ENCODE measurements around the gene MEGF10. TPM values are rescaled to one million over a fixed set of nuclear protein-coding genes. Genes with fewer than 3 reads are reported as not detected.
"Not testable (repeated sequence)": the region's sequence is repeated elsewhere in the genome, so short reads cannot be mapped to it uniquely, and the experiment has no call there.

Gene MEGF10
- total and polyA plus RNA-seq, 10 of the 15 experiments (the other 5 are each of a cell fraction or from before 2014, with no cell fraction given) = 0.03 to 0.21 (median 0.05) TPM; not detected in 5

- Histone ChIP-seq H3K27me3 (replicated peaks in 1 of 2; ENCODE audit: control insufficient read depth in 2 of 2, insufficient read depth in 2 of 2, low read length in 1 of 2) (no peaks in the 10 kb centered on the region), H3K9ac (ENCODE audit: control insufficient read depth, insufficient read depth, low read length) (no peak overlapping the region), H3K36me3 (ENCODE audit: control insufficient read depth in 2 of 2, insufficient read depth in 2 of 2, low read length in 1 of 2) (no peaks in the 10 kb centered on the region), H3K79me2 (ENCODE audit: control insufficient read depth, insufficient read depth, low read length) (no peaks in the 10 kb centered on the region), H2AFZ (ENCODE audit: control insufficient read depth, low read depth, low read length) (no peak overlapping the region), H3K27ac (ENCODE audit: control insufficient read depth, insufficient read depth) (no peak overlapping the region), H3K9me3 (replicated peaks; ENCODE audit: control insufficient read depth, insufficient read depth, low read length) (no peaks in the 10 kb centered on the region), H3K4me1 (ENCODE audit: control insufficient read depth, insufficient read depth, low read length) (no peaks in the 10 kb centered on the region), H3K4me2 (ENCODE audit: control insufficient read depth, insufficient read depth) (no peak overlapping the region), H4K20me1 (ENCODE audit: control insufficient read depth, insufficient read depth) (no peaks in the 10 kb centered on the region), H3K4me3 (no peak overlapping the region)
- no peak for TF ChIP-seq RAD21 (IDR thresholded peaks at IDR 0.05; ENCODE audit: insufficient read depth, low read depth, low read length)
- TF ChIP-seq ASH2L (IDR thresholded peaks at IDR 0.05; ENCODE audit: borderline replicate concordance, low read depth) = no peak
- TF ChIP-seq HDGF (IDR thresholded peaks at IDR 0.05) = no peak
- no peak for TF ChIP-seq IRF4 (IDR thresholded peaks at IDR 0.05; ENCODE audit: low read depth, low read length)
- no peak for DNase-seq (ENCODE audit: low read depth, low spot score)
- intact Hi-C loops (cut with micrococcal nuclease; ENCODE audit: unreplicated experiment) = no loop called here
- POLR2A ChIA-PET = interaction anchor here (0.7 kb wide), 1 partner anchor 215 kb away, joined by 3 read pairs; no protein-coding TSS in a partner anchor
- BruUV-seq (replicated peaks) = no TSS peak
- SMC1A ChIA-PET (ENCODE audit: uncharacterized antibody, unreplicated experiment) = no interaction called here
- 27% methylated on average over 3 of the region's 3 CpGs for WGBS (ENCODE audit: insufficient coverage, insufficient replicate concordance, low lambda C conversion rate, missing lambda C conversion rate)
- RAD21 ChIA-PET (ENCODE audit: unreplicated experiment) = no interaction called here
- in situ Hi-C loops (cut with MboI) = no loop called here
- no peak for FAIRE-seq
- CTCF ChIA-PET = no interaction called here
- no peak for ATAC-seq
Measured at GRCh38 chr5:127260686-127261085, 29.9 kb upstream of the MEGF10 start.

- H3K9ac ChIP-seq (ENCODE audit: control insufficient read depth, insufficient read depth, low read length); H3K36me3 ChIP-seq (ENCODE audit: control insufficient read depth in 2 of 2, insufficient read depth in 2 of 2, low read length in 1 of 2); H3K79me2 ChIP-seq (ENCODE audit: control insufficient read depth, insufficient read depth, low read length); DNase-seq (ENCODE audit: low read depth, low spot score); H2AFZ ChIP-seq (ENCODE audit: control insufficient read depth, low read depth, low read length); H3K27ac ChIP-seq (ENCODE audit: control insufficient read depth, insufficient read depth); RAD21 ChIA-PET (ENCODE audit: unreplicated experiment); FAIRE-seq; BruUV-seq (replicated peaks); H3K4me2 ChIP-seq (ENCODE audit: control insufficient read depth, insufficient read depth); ATAC-seq; H4K20me1 ChIP-seq (ENCODE audit: control insufficient read depth, insufficient read depth); SMC1A ChIA-PET (ENCODE audit: uncharacterized antibody, unreplicated experiment); H3K9me3 ChIP-seq (replicated peaks; ENCODE audit: control insufficient read depth, insufficient read depth, low read length); H3K4me1 ChIP-seq (ENCODE audit: control insufficient read depth, insufficient read depth, low read length); H3K4me3 ChIP-seq; intact Hi-C loops (cut with micrococcal nuclease; ENCODE audit: unreplicated experiment); H3K27me3 ChIP-seq (replicated peaks in 1 of 2; ENCODE audit: control insufficient read depth in 2 of 2, insufficient read depth in 2 of 2, low read length in 1 of 2); in situ Hi-C loops (cut with MboI); POLR2A ChIA-PET; CTCF ChIA-PET: not testable (repeated sequence)
- 0% methylated on average over 1 of the region's 1 CpG for WGBS (ENCODE audit: insufficient coverage, insufficient replicate concordance, low lambda C conversion rate, missing lambda C conversion rate)
Measured at GRCh38 chr5:127265473-127265872, 25.1 kb upstream of the MEGF10 start.

GRCh38 chr5:127268342-127268741 lies 22.3 kb upstream of the MEGF10 start:
- H3K27ac ChIP-seq (ENCODE audit: control insufficient read depth, insufficient read depth) = not testable (repeated sequence)

GRCh38 chr5:127270713-127271112 lies 19.9 kb upstream of the MEGF10 start:
- CTCF ChIA-PET; H4K20me1 ChIP-seq (ENCODE audit: control insufficient read depth, insufficient read depth); H3K9me3 ChIP-seq (replicated peaks; ENCODE audit: control insufficient read depth, insufficient read depth, low read length); H3K27ac ChIP-seq (ENCODE audit: control insufficient read depth, insufficient read depth); ATAC-seq; H3K4me2 ChIP-seq (ENCODE audit: control insufficient read depth, insufficient read depth); H3K36me3 ChIP-seq (ENCODE audit: control insufficient read depth in 2 of 2, insufficient read depth in 2 of 2, low read length in 1 of 2); intact Hi-C loops (cut with micrococcal nuclease; ENCODE audit: unreplicated experiment); H3K4me1 ChIP-seq (ENCODE audit: control insufficient read depth, insufficient read depth, low read length); RAD21 ChIA-PET (ENCODE audit: unreplicated experiment); DNase-seq (ENCODE audit: low read depth, low spot score); BruUV-seq (replicated peaks); in situ Hi-C loops (cut with MboI); H2AFZ ChIP-seq (ENCODE audit: control insufficient read depth, low read depth, low read length); POLR2A ChIA-PET; H3K9ac ChIP-seq (ENCODE audit: control insufficient read depth, insufficient read depth, low read length); H3K79me2 ChIP-seq (ENCODE audit: control insufficient read depth, insufficient read depth, low read length); H3K4me3 ChIP-seq; FAIRE-seq; H3K27me3 ChIP-seq (replicated peaks in 1 of 2; ENCODE audit: control insufficient read depth in 2 of 2, insufficient read depth in 2 of 2, low read length in 1 of 2): not testable (repeated sequence)
- WGBS (ENCODE audit: insufficient coverage, insufficient replicate concordance, low lambda C conversion rate, missing lambda C conversion rate) = 31% methylated on average over 4 of the region's 4 CpGs
- SMC1A ChIA-PET (ENCODE audit: uncharacterized antibody, unreplicated experiment) = interaction anchor here (0.7 kb wide), 1 partner anchor 665 kb away, joined by 3 read pairs; no protein-coding TSS in a partner anchor

More at GRCh38 chr5:127268342-127268741, 22.3 kb upstream of the MEGF10 start:
- in situ Hi-C loops (cut with MboI); SMC1A ChIA-PET (ENCODE audit: uncharacterized antibody, unreplicated experiment); DNase-seq (ENCODE audit: low read depth, low spot score); H3K4me1 ChIP-seq (ENCODE audit: control insufficient read depth, insufficient read depth, low read length); H3K79me2 ChIP-seq (ENCODE audit: control insufficient read depth, insufficient read depth, low read length); CTCF ChIA-PET; H2AFZ ChIP-seq (ENCODE audit: control insufficient read depth, low read depth, low read length); POLR2A ChIA-PET; H3K27me3 ChIP-seq (replicated peaks in 1 of 2; ENCODE audit: control insufficient read depth in 2 of 2, insufficient read depth in 2 of 2, low read length in 1 of 2); H3K4me3 ChIP-seq; H3K9ac ChIP-seq (ENCODE audit: control insufficient read depth, insufficient read depth, low read length); BruUV-seq (replicated peaks); intact Hi-C loops (cut with micrococcal nuclease; ENCODE audit: unreplicated experiment); H3K9me3 ChIP-seq (replicated peaks; ENCODE audit: control insufficient read depth, insufficient read depth, low read length); FAIRE-seq; ATAC-seq; H4K20me1 ChIP-seq (ENCODE audit: control insufficient read depth, insufficient read depth); H3K4me2 ChIP-seq (ENCODE audit: control insufficient read depth, insufficient read depth); RAD21 ChIA-PET (ENCODE audit: unreplicated experiment); H3K36me3 ChIP-seq (ENCODE audit: control insufficient read depth in 2 of 2, insufficient read depth in 2 of 2, low read length in 1 of 2): not testable (repeated sequence)
- 52% methylated on average over 9 of the region's 9 CpGs for WGBS (ENCODE audit: insufficient coverage, insufficient replicate concordance, low lambda C conversion rate, missing lambda C conversion rate)
